Kidney glomerular epithelial cell (primary cell): ENCODE data around the gene FZD7.

ENCODE experiments used
- DNase-seq: peaks from one replicate; lab custom pipeline; 2025; lab: John Stamatoyannopoulos, UW

The FZD7 gene

DNA sequence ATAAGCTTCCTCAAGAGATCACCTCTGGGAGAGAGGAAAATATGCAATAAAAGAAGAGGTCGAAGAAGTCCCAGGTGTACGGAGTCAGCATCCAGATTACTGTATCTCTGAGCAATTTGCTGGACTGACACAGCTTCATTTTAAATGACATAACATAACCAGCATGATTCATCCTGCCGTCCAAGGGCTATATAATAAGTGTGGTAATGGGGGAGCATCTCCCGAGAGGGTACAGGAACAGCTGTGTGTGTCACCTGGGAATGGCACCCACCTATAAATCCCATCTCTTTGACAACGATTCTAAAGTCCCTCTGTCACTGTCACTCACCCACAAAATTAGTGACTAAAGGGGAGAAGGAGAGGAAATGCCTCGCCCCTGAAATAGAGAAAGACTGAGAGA is 19.3 kb upstream of the FZD7 start:
- DNase-seq: no peak

DNA sequence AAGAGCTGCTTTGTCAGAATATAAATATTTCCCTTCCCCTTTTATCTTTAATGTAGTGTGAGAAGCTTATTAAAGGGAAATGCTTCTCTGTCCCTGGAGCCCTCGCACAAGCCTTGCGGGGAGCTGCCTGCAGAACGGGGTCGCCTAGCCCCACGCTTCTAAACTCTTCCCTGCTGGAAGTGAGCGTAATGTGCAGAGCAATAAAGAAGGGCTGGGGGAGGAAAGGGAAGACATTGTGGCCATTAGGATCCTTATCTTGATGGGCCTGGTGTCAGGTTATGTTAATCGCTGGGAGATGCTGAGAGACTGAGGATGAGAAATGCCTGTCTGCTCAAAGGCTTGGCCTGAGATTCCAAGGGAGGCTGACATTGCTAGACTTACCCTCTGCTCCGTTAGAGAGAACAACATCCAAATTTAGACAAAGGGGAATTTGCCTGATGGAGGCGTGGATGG is 18.9 kb upstream of the FZD7 start:
- DNase-seq: no peak

DNA sequence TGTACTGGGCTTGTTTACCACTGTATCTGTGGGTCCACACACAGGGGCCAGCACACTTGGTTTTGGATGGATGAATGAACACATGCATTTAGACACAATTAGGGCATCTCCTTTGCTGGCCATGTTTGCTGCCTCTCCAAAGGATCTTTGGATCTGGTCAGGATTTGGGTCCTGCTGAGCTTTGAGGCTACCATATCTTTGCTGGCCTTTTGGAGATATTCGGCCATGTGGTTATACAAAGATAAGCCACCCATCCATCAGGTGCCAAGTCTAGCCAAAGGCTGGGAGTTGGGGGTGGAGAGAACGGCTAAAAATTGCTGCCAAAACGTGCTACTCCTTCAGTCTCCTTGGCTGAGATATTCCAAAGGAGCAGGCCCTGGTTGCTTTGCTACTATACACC is 18.2 kb upstream of the FZD7 start:
- DNase-seq: no peak

DNA sequence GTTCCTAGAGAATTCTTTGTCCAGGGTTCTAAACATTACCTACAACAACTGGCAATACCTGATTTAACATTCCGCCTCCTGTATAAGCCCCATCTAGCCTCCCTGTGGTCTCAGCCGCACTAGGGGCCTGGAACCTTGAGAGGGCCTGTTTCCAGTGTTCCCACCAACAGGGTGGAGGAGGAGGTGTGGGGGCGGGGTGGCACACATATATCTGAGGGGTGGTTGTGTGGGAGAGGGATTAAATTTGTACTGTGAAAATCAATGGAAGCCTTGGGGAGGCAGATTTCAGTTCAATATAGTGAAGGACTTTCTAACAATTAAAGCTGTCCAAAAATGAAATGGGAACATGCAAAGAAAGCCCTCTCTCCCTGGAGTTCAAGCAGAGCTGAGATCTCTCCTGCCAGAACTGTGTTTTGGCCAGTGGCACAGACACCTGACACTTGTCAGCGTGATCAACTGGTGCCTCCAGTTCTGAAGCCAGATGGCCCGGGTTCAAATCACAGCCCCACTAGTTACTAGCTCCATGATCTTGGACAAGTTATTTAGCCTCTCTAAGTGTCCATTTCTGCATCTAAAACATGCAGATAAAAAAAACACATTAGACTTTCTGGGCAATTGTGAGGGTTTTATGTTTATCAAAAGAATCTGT is 17.0 kb upstream of the FZD7 start:
- DNase-seq: no peak

DNA sequence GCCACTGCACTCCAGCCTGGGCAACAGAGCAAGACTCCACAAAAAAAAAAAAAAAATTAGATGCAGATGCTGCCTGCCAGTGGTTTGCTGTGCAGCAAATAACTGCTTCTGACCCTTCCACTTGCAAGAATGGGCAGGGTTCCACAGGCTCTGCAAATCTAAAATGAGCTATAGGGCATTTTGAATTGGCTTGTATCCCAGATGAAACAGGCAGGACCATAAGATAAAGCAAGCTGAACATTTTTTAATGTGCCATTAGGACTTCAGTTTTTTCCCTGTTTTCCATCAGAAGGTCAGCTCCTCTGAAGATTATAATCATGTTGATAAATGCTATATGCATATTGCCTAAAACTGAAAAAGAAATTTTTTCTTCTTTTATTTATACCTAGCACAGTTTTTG is 15.7 kb upstream of the FZD7 start:
- DNase-seq: no peak

DNA sequence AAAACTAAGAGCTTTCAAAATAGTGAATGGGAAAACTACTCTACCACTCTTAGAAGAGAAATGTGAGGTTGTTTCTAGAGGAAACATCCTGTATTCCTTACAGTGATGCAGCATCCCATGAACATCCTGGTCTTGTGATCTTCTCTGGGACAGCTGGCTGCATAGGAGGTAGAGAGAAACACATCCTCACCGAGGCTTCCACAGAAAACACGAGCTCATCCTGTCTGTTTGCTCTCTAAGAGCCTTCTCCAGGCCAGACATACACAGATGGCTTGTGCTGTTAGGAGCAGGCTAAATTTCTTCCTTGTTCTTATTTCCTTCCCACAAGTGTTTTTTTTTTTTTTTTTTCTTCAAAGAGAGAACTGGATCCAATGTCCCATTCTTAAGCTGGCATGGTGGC is 14.7 kb upstream of the FZD7 start:
- DNase-seq: no peak

DNA sequence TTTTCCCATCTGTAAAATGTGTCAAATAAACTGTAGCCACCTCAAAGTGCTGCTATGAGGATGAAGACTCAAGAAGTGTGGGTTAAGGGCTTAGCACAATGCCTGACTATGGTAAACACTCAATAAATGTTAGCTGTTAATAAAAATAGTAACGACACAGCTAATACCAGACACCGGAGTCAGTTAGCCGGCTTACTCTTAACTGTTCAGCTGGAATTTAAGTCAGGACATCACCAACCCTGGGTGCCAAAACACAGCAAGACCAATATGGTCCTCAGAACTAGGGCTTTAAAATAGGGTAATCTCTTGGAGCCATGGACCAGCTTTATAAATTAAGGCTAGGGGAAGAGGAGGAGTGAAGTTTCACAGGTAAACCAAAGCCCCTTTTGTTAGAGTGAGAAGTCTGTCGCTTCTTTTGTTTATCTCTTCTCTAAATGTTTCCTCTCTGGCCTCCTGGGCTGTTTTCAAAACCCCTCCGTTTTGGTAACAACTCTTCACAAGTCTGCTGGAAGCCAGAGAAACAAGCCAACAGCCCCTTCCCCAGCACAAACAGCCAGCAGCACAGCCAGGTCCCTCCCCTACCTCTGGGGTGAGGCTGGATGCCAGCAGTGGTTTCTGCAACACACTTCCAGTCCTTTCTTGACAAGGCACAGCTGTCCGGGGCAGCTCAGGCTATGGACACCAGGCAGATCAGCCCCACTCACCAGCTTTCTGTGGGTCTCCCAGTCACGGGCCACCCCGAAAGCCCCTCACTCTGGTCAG is 13.8 kb upstream of the FZD7 start:
- no peak for DNase-seq

DNA sequence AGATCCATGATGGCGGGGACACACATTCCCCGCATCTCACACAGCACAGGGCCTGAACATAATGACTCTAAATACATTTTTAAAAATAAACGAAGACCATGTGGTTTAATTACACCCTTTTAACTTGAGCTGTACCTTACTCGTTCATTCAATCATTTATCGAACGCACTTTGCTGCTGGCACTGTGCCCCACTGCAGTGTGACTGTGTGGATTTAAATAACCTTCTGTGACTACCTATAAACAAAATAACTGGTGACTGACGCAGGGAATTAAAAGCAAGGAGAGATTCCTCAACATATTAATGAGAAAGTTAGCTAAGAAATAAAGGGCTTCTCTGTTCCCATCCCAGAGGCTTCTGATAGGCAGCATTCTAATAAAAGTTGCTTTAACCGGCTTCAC is 10.9 kb upstream of the FZD7 start:
- DNase-seq: no peak

DNA sequence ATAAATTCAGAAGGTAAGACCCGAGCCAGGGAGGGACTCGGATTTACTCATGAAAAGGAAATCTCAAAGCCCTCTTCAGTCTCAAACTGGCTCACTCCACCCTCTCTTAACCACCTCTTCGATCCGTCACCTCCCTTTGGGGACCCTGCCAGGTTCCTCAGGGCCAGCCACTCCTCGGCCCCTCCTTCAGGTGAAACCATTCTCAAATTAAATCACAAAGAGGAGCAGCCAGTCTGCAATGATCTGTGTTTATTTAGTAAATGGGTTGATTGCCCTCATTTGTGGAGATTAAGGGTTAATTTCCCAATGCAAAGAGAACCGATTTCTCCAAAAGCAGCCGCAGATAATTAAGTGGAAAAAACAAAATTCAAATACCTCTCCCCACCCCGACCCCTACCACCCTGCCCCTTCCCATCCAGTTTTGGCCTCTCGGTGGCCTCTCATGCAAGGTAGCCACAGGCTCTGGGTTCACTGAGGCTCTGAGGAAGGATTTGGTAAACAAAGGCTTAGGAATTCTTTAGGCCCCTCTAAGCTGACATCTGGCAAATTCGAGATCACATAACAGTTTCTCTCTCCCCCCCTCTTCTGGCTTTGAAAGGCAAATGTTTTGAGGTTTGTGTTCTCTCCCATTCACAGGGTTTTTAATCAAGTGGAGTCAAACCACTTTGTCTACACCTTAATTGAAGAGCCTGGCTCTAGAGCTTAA is 10.3 kb upstream of the FZD7 start:
- no peak for DNase-seq

DNA sequence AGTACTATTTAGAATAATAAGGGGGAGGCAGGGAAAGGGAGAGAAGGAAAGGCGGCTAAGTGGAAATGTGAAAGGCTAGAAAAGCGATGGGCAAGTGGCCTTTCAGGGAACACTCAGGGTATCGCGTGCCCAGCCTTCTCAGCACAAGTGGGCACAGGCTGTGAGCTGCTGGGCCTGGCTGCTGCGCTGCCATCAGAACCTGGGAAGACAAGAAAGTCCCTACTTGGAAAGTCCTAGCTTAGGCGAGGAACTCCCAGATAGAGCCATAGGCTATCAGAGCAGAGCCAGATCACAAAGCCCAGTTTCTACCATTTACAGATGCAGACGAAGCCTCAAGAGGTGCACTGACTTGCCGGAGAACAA is 9.8 kb upstream of the FZD7 start:
- no peak for DNase-seq

DNA sequence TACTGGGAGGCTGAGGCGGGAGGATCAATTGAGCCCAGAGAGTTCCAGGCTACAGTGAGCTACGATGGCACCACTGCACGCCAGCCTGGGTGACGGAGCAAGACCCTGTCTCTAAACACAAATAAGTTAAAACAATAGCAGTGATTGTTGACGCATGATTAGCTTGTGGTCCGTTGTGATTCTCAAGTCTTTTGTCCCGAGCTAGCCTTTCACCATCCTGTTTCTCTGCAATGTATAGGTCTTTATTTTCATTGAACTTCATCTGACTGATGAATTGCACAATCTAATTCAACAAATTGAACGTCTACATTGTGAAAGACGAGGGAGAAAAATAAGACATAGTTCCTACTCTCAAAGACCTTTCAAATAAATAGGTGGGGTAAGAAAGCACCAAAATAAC is 8.8 kb upstream of the FZD7 start:
- DNase-seq: no peak

DNA sequence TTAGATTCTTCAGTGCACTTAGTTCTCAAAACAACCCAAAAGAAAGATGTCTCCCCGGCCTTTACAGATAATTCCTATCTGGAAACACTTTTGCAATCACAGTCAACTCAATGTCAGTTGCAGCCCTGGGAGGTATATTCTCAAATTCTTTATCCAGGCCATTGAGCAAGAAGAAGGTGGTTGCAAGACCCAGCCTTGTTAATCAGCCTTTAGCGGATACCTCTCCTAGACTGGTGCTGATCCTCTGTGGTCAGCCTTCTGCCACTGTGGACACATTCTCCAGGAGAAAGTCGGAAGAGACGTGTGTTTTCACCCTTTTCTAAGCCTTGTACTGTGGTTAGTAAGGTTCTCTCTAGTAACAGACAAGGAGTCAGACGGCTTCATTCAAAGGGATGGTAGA is 7.8 kb upstream of the FZD7 start:
- peak; percentile 45 for DNase-seq

DNA sequence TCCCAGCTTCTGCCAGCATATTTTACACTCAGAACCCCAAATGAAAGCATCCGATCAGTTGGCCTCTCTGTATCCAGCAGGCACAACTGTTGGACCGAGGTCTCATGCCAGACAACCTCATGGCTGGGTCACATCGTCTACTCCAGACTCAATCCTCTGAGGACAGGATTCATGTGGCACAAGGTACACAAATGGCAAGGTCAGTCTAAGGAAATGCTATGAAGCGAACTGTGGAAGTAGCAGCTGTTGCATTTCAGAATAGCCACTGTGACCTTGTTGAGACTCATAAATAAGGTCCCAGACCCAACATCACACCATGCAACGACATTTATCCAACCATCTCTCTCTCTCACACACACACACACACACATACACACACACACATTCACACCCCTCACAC is 7.1 kb upstream of the FZD7 start:
- no peak for DNase-seq

DNA sequence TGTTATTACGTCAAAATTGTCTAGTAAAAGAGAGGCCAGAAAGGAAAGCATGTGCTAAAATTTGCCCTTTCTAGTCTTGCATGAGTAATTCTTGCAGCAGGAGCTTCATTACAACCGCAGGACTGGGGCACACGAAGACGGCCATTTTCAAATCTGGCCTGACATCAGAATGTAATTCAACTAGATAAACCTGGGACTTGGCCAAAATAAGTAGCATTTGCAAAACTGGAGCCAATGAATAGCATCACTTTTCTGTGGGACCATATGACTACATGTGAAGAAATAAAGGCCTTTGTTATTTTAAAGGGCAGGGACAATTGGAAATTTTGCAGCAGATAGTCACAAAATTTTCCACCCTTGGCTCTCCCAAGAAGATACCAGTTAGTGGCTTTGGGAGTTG is 3.0 kb upstream of the FZD7 start:
- no peak for DNase-seq

DNA sequence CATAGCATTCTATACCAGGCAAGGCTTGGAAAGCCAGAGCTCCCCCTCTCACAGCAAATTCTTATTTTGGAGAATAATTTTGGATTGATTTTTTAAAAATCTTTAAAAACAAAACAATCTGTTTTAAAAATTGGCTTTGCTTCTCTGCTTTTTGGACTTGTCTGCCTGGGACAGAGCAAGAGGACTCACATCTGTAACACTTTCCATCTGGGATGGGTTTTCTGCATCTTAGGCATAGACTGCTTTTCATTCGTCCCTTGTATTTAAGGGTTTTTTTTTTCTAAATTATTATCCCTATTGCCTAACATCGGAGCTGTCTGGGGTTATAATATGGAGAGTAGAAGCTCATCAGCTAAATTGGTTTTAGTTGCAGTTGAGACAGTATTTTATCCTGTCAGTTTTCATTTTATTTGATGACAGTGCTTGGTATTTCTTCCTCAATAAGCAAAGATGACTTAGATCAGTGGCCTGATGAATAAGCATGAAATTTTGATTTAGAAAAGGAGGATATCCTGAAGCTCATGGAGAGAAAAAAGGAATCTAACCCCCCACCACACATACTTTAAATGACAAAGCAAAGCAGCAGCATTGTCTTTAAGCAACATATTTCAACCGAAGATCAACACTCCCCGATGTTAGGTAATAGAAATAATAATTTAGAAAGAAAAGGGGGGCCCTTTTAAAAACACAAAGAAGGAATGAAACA is 2.3 kb upstream of the FZD7 start:
- no peak for DNase-seq

DNA sequence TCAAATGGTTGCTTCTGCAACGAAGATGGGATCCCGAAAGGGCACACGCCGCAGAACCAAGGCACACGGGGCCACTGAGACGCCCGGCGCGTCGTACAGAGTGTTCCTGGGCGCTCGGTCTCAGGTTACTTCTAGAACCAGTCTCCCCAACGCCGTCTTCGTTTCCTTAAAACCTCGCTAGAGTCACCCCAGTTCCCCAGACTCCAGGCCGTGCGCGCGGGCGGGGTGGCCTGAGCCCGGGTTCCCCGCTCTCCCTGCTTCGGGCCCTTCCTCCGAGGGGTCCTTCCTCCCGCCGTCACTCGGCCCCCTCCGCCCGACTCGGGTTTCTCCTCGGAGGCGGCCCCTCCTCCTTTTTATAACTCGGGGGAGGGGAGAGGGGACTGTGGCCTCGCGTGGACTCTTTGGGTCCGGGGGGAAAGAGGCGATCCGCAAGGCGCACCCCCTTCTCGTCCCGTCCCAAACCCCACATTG is 774 bp upstream of the FZD7 start:
- no peak for DNase-seq

DNA sequence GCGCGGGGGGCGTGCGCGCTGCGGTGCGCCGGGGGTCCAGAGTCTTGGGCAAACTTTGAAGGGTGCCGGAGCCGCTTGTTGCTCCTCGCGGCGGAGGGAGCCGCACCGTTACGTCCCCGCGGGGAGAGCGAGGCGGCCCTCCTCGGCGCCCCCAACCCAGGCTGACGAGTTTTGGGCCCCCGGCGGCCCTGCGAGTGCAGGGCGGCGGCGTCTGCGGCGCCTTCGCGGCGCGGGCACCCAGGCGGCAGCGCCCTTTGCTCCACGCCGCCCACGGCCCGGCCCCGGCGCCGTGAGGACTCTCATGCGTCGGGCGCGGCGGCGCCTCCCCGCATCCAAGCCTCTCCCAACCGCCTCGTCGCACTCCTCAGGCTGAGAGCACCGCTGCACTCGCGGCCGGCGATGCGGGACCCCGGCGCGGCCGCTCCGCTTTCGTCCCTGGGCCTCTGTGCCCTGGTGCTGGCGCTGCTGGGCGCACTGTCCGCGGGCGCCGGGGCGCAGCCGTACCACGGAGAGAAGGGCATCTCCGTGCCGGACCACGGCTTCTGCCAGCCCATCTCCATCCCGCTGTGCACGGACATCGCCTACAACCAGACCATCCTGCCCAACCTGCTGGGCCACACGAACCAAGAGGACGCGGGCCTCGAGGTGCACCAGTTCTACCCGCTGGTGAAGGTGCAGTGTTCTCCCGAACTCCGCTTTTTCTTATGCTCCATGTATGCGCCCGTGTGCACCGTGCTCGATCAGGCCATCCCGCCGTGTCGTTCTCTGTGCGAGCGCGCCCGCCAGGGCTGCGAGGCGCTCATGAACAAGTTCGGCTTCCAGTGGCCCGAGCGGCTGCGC is 814 bp downstream of the FZD7 start:
- no peak for DNase-seq

DNA sequence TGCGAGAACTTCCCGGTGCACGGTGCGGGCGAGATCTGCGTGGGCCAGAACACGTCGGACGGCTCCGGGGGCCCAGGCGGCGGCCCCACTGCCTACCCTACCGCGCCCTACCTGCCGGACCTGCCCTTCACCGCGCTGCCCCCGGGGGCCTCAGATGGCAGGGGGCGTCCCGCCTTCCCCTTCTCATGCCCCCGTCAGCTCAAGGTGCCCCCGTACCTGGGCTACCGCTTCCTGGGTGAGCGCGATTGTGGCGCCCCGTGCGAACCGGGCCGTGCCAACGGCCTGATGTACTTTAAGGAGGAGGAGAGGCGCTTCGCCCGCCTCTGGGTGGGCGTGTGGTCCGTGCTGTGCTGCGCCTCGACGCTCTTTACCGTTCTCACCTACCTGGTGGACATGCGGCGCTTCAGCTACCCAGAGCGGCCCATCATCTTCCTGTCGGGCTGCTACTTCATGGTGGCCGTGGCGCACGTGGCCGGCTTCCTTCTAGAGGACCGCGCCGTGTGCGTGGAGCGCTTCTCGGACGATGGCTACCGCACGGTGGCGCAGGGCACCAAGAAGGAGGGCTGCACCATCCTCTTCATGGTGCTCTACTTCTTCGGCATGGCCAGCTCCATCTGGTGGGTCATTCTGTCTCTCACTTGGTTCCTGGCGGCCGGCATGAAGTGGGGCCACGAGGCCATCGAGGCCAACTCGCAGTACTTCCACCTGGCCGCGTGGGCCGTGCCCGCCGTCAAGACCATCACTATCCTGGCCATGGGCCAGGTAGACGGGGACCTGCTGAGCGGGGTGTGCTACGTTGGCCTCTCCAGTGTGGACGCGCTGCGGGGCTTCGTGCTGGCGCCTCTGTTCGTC is 1.7 kb downstream of the FZD7 start:
- no peak for DNase-seq

DNA sequence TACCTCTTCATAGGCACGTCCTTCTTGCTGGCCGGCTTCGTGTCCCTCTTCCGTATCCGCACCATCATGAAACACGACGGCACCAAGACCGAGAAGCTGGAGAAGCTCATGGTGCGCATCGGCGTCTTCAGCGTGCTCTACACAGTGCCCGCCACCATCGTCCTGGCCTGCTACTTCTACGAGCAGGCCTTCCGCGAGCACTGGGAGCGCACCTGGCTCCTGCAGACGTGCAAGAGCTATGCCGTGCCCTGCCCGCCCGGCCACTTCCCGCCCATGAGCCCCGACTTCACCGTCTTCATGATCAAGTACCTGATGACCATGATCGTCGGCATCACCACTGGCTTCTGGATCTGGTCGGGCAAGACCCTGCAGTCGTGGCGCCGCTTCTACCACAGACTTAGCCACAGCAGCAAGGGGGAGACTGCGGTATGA is 2.3 kb downstream of the FZD7 start:
- no peak for DNase-seq

DNA sequence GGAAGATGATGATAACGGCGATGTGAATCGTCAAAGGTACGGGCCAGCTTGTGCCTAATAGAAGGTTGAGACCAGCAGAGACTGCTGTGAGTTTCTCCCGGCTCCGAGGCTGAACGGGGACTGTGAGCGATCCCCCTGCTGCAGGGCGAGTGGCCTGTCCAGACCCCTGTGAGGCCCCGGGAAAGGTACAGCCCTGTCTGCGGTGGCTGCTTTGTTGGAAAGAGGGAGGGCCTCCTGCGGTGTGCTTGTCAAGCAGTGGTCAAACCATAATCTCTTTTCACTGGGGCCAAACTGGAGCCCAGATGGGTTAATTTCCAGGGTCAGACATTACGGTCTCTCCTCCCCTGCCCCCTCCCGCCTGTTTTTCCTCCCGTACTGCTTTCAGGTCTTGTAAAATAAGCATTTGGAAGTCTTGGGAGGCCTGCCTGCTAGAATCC is 3.0 kb downstream of the FZD7 start:
- no peak for DNase-seq

DNA sequence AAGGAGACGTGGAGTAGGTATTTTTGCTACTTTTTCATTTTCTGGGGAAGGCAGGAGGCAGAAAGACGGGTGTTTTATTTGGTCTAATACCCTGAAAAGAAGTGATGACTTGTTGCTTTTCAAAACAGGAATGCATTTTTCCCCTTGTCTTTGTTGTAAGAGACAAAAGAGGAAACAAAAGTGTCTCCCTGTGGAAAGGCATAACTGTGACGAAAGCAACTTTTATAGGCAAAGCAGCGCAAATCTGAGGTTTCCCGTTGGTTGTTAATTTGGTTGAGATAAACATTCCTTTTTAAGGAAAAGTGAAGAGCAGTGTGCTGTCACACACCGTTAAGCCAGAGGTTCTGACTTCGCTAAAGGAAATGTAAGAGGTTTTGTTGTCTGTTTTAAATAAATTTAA is 3.4 kb downstream of the FZD7 start:
- no peak for DNase-seq
